IMR-90 (cell line): ENCODE measurements around the gene ADM2. TPM values are rescaled to one million over a fixed set of nuclear protein-coding genes. Genes with fewer than 3 reads are reported as not detected.
"Not testable (repeated sequence)": the region's sequence is repeated elsewhere in the genome, so short reads cannot be mapped to it uniquely, and the experiment has no call there.

Experiments
- ATAC-seq: fragments of 200-7000 bp; cut with Tn5 transposase; 2 replicates; pipeline ENCODE4 v1.9.1; 2020; ENCODE audit warnings: low read depth, mild to moderate bottlenecking, moderate library complexity
- BruUV-seq: library from RNA; stranded (reverse); fragments of 400-500 nt; replicated peaks from 2 replicates; lab custom pipeline; 2021; lab: Mats Ljungman, UMichigan
- CTCF ChIA-PET: fragments of 300-600 bp; formaldehyde crosslinking; extraction: SDS; loops from one replicate; lab custom pipeline; 2021; ENCODE audit warnings: antibody characterized with exemption; lab: Yijun Ruan, JAX
- POLR2A ChIA-PET: fragments of 300-600 bp; sonication (Branson Sonifier 250); formaldehyde crosslinking; loops from one replicate; lab custom pipeline; 2022; ENCODE audit warnings: antibody characterized with exemption; ENCODE audit not compliant: unreplicated experiment; lab: Charles Lee
- DNase-seq: peaks from one replicate; pipeline ENCODE4 v3.0.0; 2013
- H2AFZ ChIP-seq: replicated peaks from 2 replicates; pipeline ENCODE3; 2013; ENCODE audit warnings: low read length, mild to moderate bottlenecking; ENCODE audit not compliant: poor library complexity
- H2AK5ac ChIP-seq: 2 replicates; pipeline ENCODE4 v1.6.1; 2013; ENCODE audit warnings: low read depth, low read length, inconsistent platforms
- H2AK9ac ChIP-seq: replicated peaks from 2 replicates; pipeline ENCODE3; 2013; ENCODE audit warnings: mild to moderate bottlenecking, low read depth, low read length, moderate library complexity; ENCODE audit not compliant: poor library complexity
- H2BK120ac ChIP-seq: 2 replicates; pipeline ENCODE4 v1.6.1; 2013; ENCODE audit warnings: low read depth, low read length, inconsistent platforms
- H2BK15ac ChIP-seq: 3 replicates; pipeline ENCODE4 v1.6.1; 2013; ENCODE audit warnings: low read depth, low read length, inconsistent platforms
- H2BK20ac ChIP-seq: 2 replicates; pipeline ENCODE4 v1.6.1; 2013; ENCODE audit warnings: low read depth, mild to moderate bottlenecking, inconsistent platforms, low read length, moderate library complexity
- H2BK5ac ChIP-seq: 2 replicates; pipeline ENCODE4 v1.6.1; 2013; ENCODE audit warnings: mild to moderate bottlenecking, low read depth, low read length, inconsistent platforms; ENCODE audit not compliant: poor library complexity, severe bottlenecking
- H3K14ac ChIP-seq: replicated peaks from 2 replicates; pipeline ENCODE4 v1.6.1; 2013; ENCODE audit warnings: low read depth, low read length, inconsistent platforms
- H3K18ac ChIP-seq: 2 replicates; pipeline ENCODE4 v1.6.1; 2013; ENCODE audit warnings: low read depth, low read length, control low read depth
- H3K23ac ChIP-seq: 2 replicates; pipeline ENCODE4 v1.6.1; 2013; ENCODE audit warnings: low read depth, low read length, inconsistent platforms
- H3K27ac ChIP-seq: 2 replicates; pipeline ENCODE4 v1.5.1; 2013; ENCODE audit warnings: mild to moderate bottlenecking, control low read depth, low read length; ENCODE audit not compliant: insufficient read depth
- H3K27me3 ChIP-seq: 2 replicates; pipeline ENCODE4 v1.6.1; 2013; ENCODE audit warnings: low read length; ENCODE audit not compliant: control insufficient read depth, insufficient read depth
- H3K36me3 ChIP-seq: 2 replicates; pipeline ENCODE4 v1.6.1; 2013; ENCODE audit warnings: low read length, mixed read lengths; ENCODE audit not compliant: control insufficient read depth, insufficient read depth
- H3K4ac ChIP-seq: 2 replicates; pipeline ENCODE4 v1.6.1; 2013; ENCODE audit warnings: low read depth, low read length, inconsistent platforms
- H3K4me1 ChIP-seq: 2 replicates; pipeline ENCODE4 v1.6.1; 2013; ENCODE audit warnings: low read length, mixed read lengths; ENCODE audit not compliant: control insufficient read depth, insufficient read depth
- H3K4me2 ChIP-seq: 2 replicates; pipeline ENCODE4 v1.6.1; 2013; ENCODE audit warnings: low read depth, mild to moderate bottlenecking, control low read depth, low read length, moderate library complexity
- H3K4me3 ChIP-seq: 2 replicates; pipeline ENCODE4 v1.5.1; 2013; ENCODE audit warnings: low read depth, mild to moderate bottlenecking, control low read depth, low read length, moderate library complexity; ENCODE audit not compliant: insufficient read depth
- H3K56ac ChIP-seq: 2 replicates; pipeline ENCODE4 v1.6.1; 2013; ENCODE audit warnings: low read length, inconsistent platforms; ENCODE audit not compliant: insufficient read depth; ENCODE audit errors: extremely low read depth
- H3K79me1 ChIP-seq, 2 experiments: 2 replicates each; pipeline ENCODE4 v1.6.1; 2013; ENCODE audit warnings: low read length in 2 of 2, inconsistent platforms in 1 of 2, low read depth in 1 of 2
- H3K9ac ChIP-seq: 2 replicates; pipeline ENCODE4 v1.6.1; 2013; ENCODE audit warnings: low read depth, low read length, control low read depth
- H3K9me1 ChIP-seq: 2 replicates; pipeline ENCODE4 v1.6.1; 2013; ENCODE audit warnings: low read length, inconsistent platforms; ENCODE audit not compliant: insufficient read depth
- H3K9me3 ChIP-seq: 2 replicates; pipeline ENCODE4 v1.6.1; 2013; ENCODE audit warnings: low read length; ENCODE audit not compliant: control insufficient read depth, insufficient read depth
- H4K20me1 ChIP-seq: 2 replicates; pipeline ENCODE4 v1.6.1; 2013; ENCODE audit warnings: low read length, inconsistent platforms; ENCODE audit not compliant: insufficient read depth
- H4K5ac ChIP-seq: 2 replicates; pipeline ENCODE4 v1.6.1; 2013; ENCODE audit warnings: mild to moderate bottlenecking, low read depth, low read length, control low read depth
- H4K8ac ChIP-seq, 2 experiments: 2 replicates each; pipeline ENCODE4 v1.6.1; 2013; ENCODE audit warnings: low read depth in 2 of 2, low read length in 2 of 2, control low read depth in 1 of 2, inconsistent platforms in 1 of 2
- H4K91ac ChIP-seq: 2 replicates; pipeline ENCODE4 v1.6.1; 2013; ENCODE audit warnings: low read depth, low read length, inconsistent platforms; ENCODE audit not compliant: insufficient read depth
- CEBPB ChIP-seq: IDR thresholded peaks from 2 replicates; pipeline ENCODE4 v1.6.1; 2012; ENCODE audit warnings: low read depth, low read length, improper control_type of control experiment
- CHD1 ChIP-seq: IDR thresholded peaks from 2 replicates; pipeline ENCODE4 v1.6.1; 2012; ENCODE audit warnings: low read depth, low read length, improper control_type of control experiment
- FOS ChIP-seq: fragments of 150-350 bp; IDR thresholded peaks from 2 replicates; pipeline ENCODE4 v1.6.1; 2016; ENCODE audit warnings: low read depth, low read length
- MAZ ChIP-seq: IDR thresholded peaks from 2 replicates; pipeline ENCODE4 v1.6.1; 2012; ENCODE audit warnings: low read depth, mild to moderate bottlenecking, low read length, improper control_type of control experiment, moderate library complexity, borderline replicate concordance
- NFE2L2 ChIP-seq: fragments of 150-350 bp; IDR thresholded peaks from 2 replicates; pipeline ENCODE4 v1.6.1; 2016; ENCODE audit warnings: low read depth, mild to moderate bottlenecking, low read length
- RFX5 ChIP-seq: IDR thresholded peaks from 2 replicates; pipeline ENCODE4 v1.8.0; 2012; ENCODE audit warnings: low read depth, mild to moderate bottlenecking, low read length, moderate library complexity
- SMC3 ChIP-seq: fragments of 150-350 bp; IDR thresholded peaks from 2 replicates; pipeline ENCODE4 v1.6.1; 2016; ENCODE audit warnings: low read depth, mild to moderate bottlenecking, antibody characterized with exemption, low read length, moderate library complexity
- WGBS, 2 experiments: methylation state at CpG; one replicate each; pipeline versions ENCODE4 v1.1.5 to v1.1.7; 2013; ENCODE audit warnings: missing lambda C conversion rate in 2 of 2; ENCODE audit not compliant: insufficient read length in 1 of 2; ENCODE audit errors: extremely low coverage in 2 of 2; 5-methylcytosine and 5-hydroxymethylcytosine counted together
- dilution Hi-C: fragments of 300-500 bp; cut with HindIII; formaldehyde crosslinking; loops from one replicate; pipeline ENCODE4 v1.14.3; 2018; ENCODE audit warnings: low sequenced_read_pairs; ENCODE audit not compliant: unreplicated experiment
- in situ Hi-C: fragments of 300-500 bp; cut with MboI; formaldehyde crosslinking; loops from 3 replicates; pipeline ENCODE4 v1.14.3; 2019; ENCODE audit warnings: low sequenced_read_pairs, inconsistent platforms, mixed read lengths
- intact Hi-C: fragments of 100-400 bp; cut with micrococcal nuclease; formaldehyde crosslinking; loops from 2 replicates; pipeline ENCODE4 v1.10.0; 2022
- polyA plus RNA-seq, 3 experiments: library from polyadenylated mRNA; depleted of rRNA; stranded (reverse); fragments of >200 nt; gene quantifications; 2 replicates each; pipeline ENCODE4 v1.2.3, GENCODE V29; 2012; ENCODE audit warnings: low replicate concordance in 1 of 3
- total RNA-seq: library from RNA; depleted of rRNA; stranded (reverse); fragments of >200 nt; gene quantifications from 2 replicates; pipeline ENCODE4 v1.2.3, GENCODE V29; 2012

The ADM2 gene
- total and polyA plus RNA-seq, 2 of the 4 experiments (the other 2 are of a cell fraction), result 0.18 to 2.3 TPM

GRCh38 chr22:50519151-50519550 is 37.8 kb downstream of the ADM2 start:
- TF ChIP-seq RFX5 (no peak), NFE2L2 (no peak), CEBPB (no peak), FOS (no peak), MAZ (no peak), SMC3 (no peak), CHD1 (no peak)
- H4K20me1 ChIP-seq, result peaks cover 15% of the 10 kb centered on the region
- no peak overlapping the region for H4K91ac ChIP-seq
- ChIA-PET CTCF (no interaction called here), POLR2A (no interaction called here)
- peaks cover 19 to 50% of the 10 kb centered on the region in 2 experiments for H3K79me1 ChIP-seq
- no peak for DNase-seq
- no peak overlapping the region for H3K14ac ChIP-seq
- no peak overlapping the region for H4K8ac ChIP-seq
- no peaks in the 10 kb centered on the region for H3K27me3 ChIP-seq
- BruUV-seq, result no TSS peak
- no peak overlapping the region for H2BK20ac ChIP-seq
- no peak for ATAC-seq
- no peaks in the 10 kb centered on the region for H3K9me1 ChIP-seq
- WGBS, 2 experiments, result 94% methylated on average over 6 of the region's 8 CpGs; no CpG with 5 or more reads in 1 of the 2 experiments
- no peak overlapping the region for H3K56ac ChIP-seq
- no peaks in the 10 kb centered on the region; the same call in 1 of the 2 replicates for H3K4me1 ChIP-seq
- dilution Hi-C loops, result no loop called here
- H3K4me3 ChIP-seq, result no peak overlapping the region
- no peak overlapping the region for H2BK5ac ChIP-seq
- intact Hi-C loops, result no loop called here
- no peaks in the 10 kb centered on the region for H3K9me3 ChIP-seq
- H3K18ac ChIP-seq, result no peak overlapping the region
- H4K5ac ChIP-seq, result no peak overlapping the region
- in situ Hi-C loops, result no loop called here
- peaks cover 49% of the 10 kb centered on the region for H3K36me3 ChIP-seq
- no peak overlapping the region for H3K4me2 ChIP-seq
- H2AK9ac ChIP-seq, result no peak overlapping the region
- H3K9ac ChIP-seq, result no peak overlapping the region
- H2AFZ ChIP-seq, result no peak overlapping the region
- no peak overlapping the region for H2AK5ac ChIP-seq
- H2BK15ac ChIP-seq, result no peak overlapping the region
- H3K23ac ChIP-seq, result no peak overlapping the region
- H2BK120ac ChIP-seq, result no peak overlapping the region
- H3K27ac ChIP-seq, result no peak overlapping the region
- H3K4ac ChIP-seq, result no peak overlapping the region

- H3K18ac ChIP-seq, H3K27ac ChIP-seq, in situ Hi-C loops, BruUV-seq, H3K27me3 ChIP-seq, H3K14ac ChIP-seq, H3K4me2 ChIP-seq, H4K5ac ChIP-seq, H2BK20ac ChIP-seq, H2AK5ac ChIP-seq, H3K9me1 ChIP-seq, H3K4me3 ChIP-seq, CTCF ChIA-PET, POLR2A ChIA-PET, H3K9ac ChIP-seq, H2BK5ac ChIP-seq, dilution Hi-C loops, H2BK15ac ChIP-seq, H3K9me3 ChIP-seq, H3K4ac ChIP-seq, ATAC-seq, DNase-seq, H2AFZ ChIP-seq, H2AK9ac ChIP-seq, H3K23ac ChIP-seq, intact Hi-C loops, H4K91ac ChIP-seq, H3K4me1 ChIP-seq, H3K56ac ChIP-seq, H4K8ac ChIP-seq, H2BK120ac ChIP-seq: not testable (repeated sequence)
- peaks cover 19% of the 10 kb centered on the region for H4K20me1 ChIP-seq
- peaks cover 48% of the 10 kb centered on the region for H3K36me3 ChIP-seq
- peaks cover 16 to 49% of the 10 kb centered on the region in 2 experiments for H3K79me1 ChIP-seq
- 97% methylated on average over 7 of the region's 8 CpGs; no CpG with 5 or more reads in 1 of the 2 experiments for WGBS, 2 experiments
Measured at GRCh38 chr22:50520184-50520583, 38.8 kb downstream of the ADM2 start.
